Activated CD4-positive, alpha-beta memory T cell treated with anti-CD3 and anti-CD28 coated beads, Interleukin-2, amount 10 ng/mL, durations not matched to agents 7 days and 5 days (primary cell): ENCODE measurements around the gene ARFRP1. TPM values are rescaled to one million over a fixed set of nuclear protein-coding genes. Genes with fewer than 3 reads are reported as not detected.

Experiments used
- CTCF ChIA-PET: fragments of 350-600 bp; sonication (Branson Sonifier 250); formaldehyde crosslinking; loops from one replicate; lab custom pipeline; 2021; ENCODE audit warnings: antibody characterized with exemption, inconsistent platforms; lab: Charles Lee
- POLR2A ChIA-PET: fragments of 350-600 bp; sonication (Branson Sonifier 250); formaldehyde crosslinking; loops from one replicate; lab custom pipeline; 2021; ENCODE audit warnings: antibody characterized with exemption; lab: Charles Lee
- DNase-seq: peaks from one replicate; pipeline ENCODE4 v3.0.0-alpha.2; 2020
- H3K27ac Mint-ChIP-seq: one replicate; pipeline ENCODE4 v1.8.0; 2021; ENCODE audit warnings: mild to moderate bottlenecking, mixed read lengths
- H3K27me3 Mint-ChIP-seq: one replicate; pipeline ENCODE4 v1.8.0; 2021; ENCODE audit warnings: mixed read lengths
- H3K36me3 Mint-ChIP-seq: one replicate; pipeline ENCODE4 v1.8.0; 2021; ENCODE audit warnings: low read depth, mixed read lengths
- H3K4me1 Mint-ChIP-seq: one replicate; pipeline ENCODE4 v1.8.0; 2021; ENCODE audit warnings: mixed read lengths
- H3K4me3 Mint-ChIP-seq: one replicate; pipeline ENCODE4 v1.8.0; 2021; ENCODE audit warnings: mild to moderate bottlenecking, mixed read lengths
- H3K9me3 Mint-ChIP-seq: one replicate; pipeline ENCODE4 v1.8.0; 2021; ENCODE audit warnings: mixed read lengths
- total RNA-seq, 2 experiments: library from RNA; stranded (reverse); gene quantifications; one replicate each; pipeline ENCODE4 v1.2.3, GENCODE V29; 2021

The ARFRP1 gene
- total RNA-seq, 2 experiments from 2014 or later: 52.9 to 53.4 TPM

GRCh38 chr20:63696628-63697356 lies 11.0 kb downstream of the ARFRP1 start, which contains the start of gene TNFRSF6B:
Gene TNFRSF6B, plus strand, starts transcription at chr20:63696652. Its CDS starts 116 bp downstream, at chr20:63696768.
- no peaks in the 10 kb centered on the region for H3K27me3 Mint-ChIP-seq
- H3K27ac Mint-ChIP-seq: no peak within 1 kb of the TSS
- peaks cover 11% of the 10 kb centered on the region for H3K36me3 Mint-ChIP-seq
- peaks cover 27% of the 10 kb centered on the region for H3K4me1 Mint-ChIP-seq
- ChIA-PET CTCF (interaction anchor here (1.4 kb wide), 1 partner anchor 11 kb away, joined by 3 read pairs; the partner anchor contains the start of genes ARFRP1 and ZGPAT), POLR2A (interaction anchor here (0.8 to 3.7 kb wide), 7 partner anchors 11 to 159 kb away, joined by 3 to 13 read pairs (median 5); partner anchors contain the start of genes ARFRP1, LIME1, PTK6 and SLC2A4RG)
- DNase-seq: no peak
- no peaks in the 10 kb centered on the region for H3K9me3 Mint-ChIP-seq
- no peak within 1 kb of the TSS for H3K4me3 Mint-ChIP-seq

GRCh38 chr20:63696306-63696627 lies 11.5 kb downstream of the ARFRP1 start:
- Mint-ChIP-seq H3K4me3 (no peak overlapping the region), H3K27ac (no peak overlapping the region)

GRCh38 chr20:63695424-63696305 lies 12.1 kb downstream of the ARFRP1 start:
- POLR2A ChIA-PET: interaction anchor here (1.6 to 3.7 kb wide), 3 partner anchors 13 to 158 kb away, joined by 3 to 13 read pairs (median 9); partner anchors contain the start of genes ARFRP1, LIME1, PTK6 and ZGPAT
- CTCF ChIA-PET: interaction anchor here (1.4 kb wide), 1 partner anchor 12 kb away, joined by 3 read pairs; the partner anchor contains the start of genes ARFRP1 and ZGPAT
- no peak overlapping the region for H3K27ac Mint-ChIP-seq

More at GRCh38 chr20:63696306-63696627, 11.5 kb downstream of the ARFRP1 start:
- Mint-ChIP-seq H3K36me3 (peaks cover 11% of the 10 kb centered on the region), H3K27me3 (no peaks in the 10 kb centered on the region), H3K4me1 (peaks cover 23% of the 10 kb centered on the region), H3K9me3 (no peaks in the 10 kb centered on the region)
- ChIA-PET POLR2A (interaction anchor here (1.6 to 3.7 kb wide), 4 partner anchors 12 to 159 kb away, joined by 3 to 13 read pairs (median 6); partner anchors contain the start of genes ARFRP1, LIME1, PTK6 and SLC2A4RG), CTCF (interaction anchor here (1.4 kb wide), 1 partner anchor 12 kb away, joined by 3 read pairs; the partner anchor contains the start of genes ARFRP1 and ZGPAT)
- no peak for DNase-seq

GRCh38 chr20:63694584-63695423 lies 13.0 kb downstream of the ARFRP1 start:
- Mint-ChIP-seq H3K27ac (no peak overlapping the region), H3K9me3 (no peaks in the 10 kb centered on the region), H3K27me3 (no peaks in the 10 kb centered on the region), H3K4me1 (peaks cover 14% of the 10 kb centered on the region), H3K36me3 (peaks cover 11% of the 10 kb centered on the region), H3K4me3 (no peak overlapping the region)
- no peak for DNase-seq
- ChIA-PET CTCF (no interaction called here), POLR2A (no interaction called here)

More at GRCh38 chr20:63695424-63696305, 12.1 kb downstream of the ARFRP1 start:
- Mint-ChIP-seq H3K9me3 (no peaks in the 10 kb centered on the region), H3K27me3 (no peaks in the 10 kb centered on the region), H3K4me1 (peaks cover 19% of the 10 kb centered on the region), H3K36me3 (peaks cover 11% of the 10 kb centered on the region), H3K4me3 (no peak overlapping the region)
- no peak for DNase-seq

- Mint-ChIP-seq H3K36me3 (peaks cover 11% of the 10 kb centered on the region), H3K4me1 (peaks cover 8% of the 10 kb centered on the region), H3K27ac (peak overlapping the region; percentile 65), H3K4me3 (peak overlapping the region; percentile 44), H3K9me3 (no peaks in the 10 kb centered on the region), H3K27me3 (no peaks in the 10 kb centered on the region)
- CTCF ChIA-PET: no interaction called here
- no peak for DNase-seq
- POLR2A ChIA-PET: no interaction called here
Measured at GRCh38 chr20:63693733-63694583, 13.8 kb downstream of the ARFRP1 start.

GRCh38 chr20:63693083-63693732 lies 14.6 kb downstream of the ARFRP1 start:
- ChIA-PET CTCF (no interaction called here), POLR2A (no interaction called here)
- Mint-ChIP-seq H3K27me3 (no peaks in the 10 kb centered on the region), H3K9me3 (no peaks in the 10 kb centered on the region), H3K27ac (no peak overlapping the region), H3K4me1 (peaks cover 4% of the 10 kb centered on the region), H3K4me3 (no peak overlapping the region), H3K36me3 (peaks cover 11% of the 10 kb centered on the region)
- DNase-seq: no peak

GRCh38 chr20:63692436-63693082 lies 15.2 kb downstream of the ARFRP1 start:
- H3K27ac Mint-ChIP-seq: peak overlapping the region; percentile 42
- H3K9me3 Mint-ChIP-seq: no peaks in the 10 kb centered on the region
- ChIA-PET CTCF (no interaction called here), POLR2A (no interaction called here)
- H3K4me1 Mint-ChIP-seq: peaks cover 4% of the 10 kb centered on the region
- DNase-seq: no peak
- no peak overlapping the region for H3K4me3 Mint-ChIP-seq
- H3K27me3 Mint-ChIP-seq: no peaks in the 10 kb centered on the region
- H3K36me3 Mint-ChIP-seq: peaks cover 11% of the 10 kb centered on the region

- Mint-ChIP-seq H3K9me3 (no peaks in the 10 kb centered on the region), H3K27ac (no peak overlapping the region), H3K4me3 (no peak overlapping the region), H3K36me3 (peaks cover 11% of the 10 kb centered on the region), H3K4me1 (peaks cover 3% of the 10 kb centered on the region), H3K27me3 (no peaks in the 10 kb centered on the region)
- DNase-seq: no peak
- ChIA-PET CTCF (no interaction called here), POLR2A (no interaction called here)
Measured at GRCh38 chr20:63691711-63692435, 15.9 kb downstream of the ARFRP1 start.

GRCh38 chr20:63690898-63691710 lies 16.7 kb downstream of the ARFRP1 start:
- DNase-seq: no peak
- peaks cover 11% of the 10 kb centered on the region for H3K36me3 Mint-ChIP-seq
- CTCF ChIA-PET: no interaction called here
- H3K27me3 Mint-ChIP-seq: no peaks in the 10 kb centered on the region
- no peak overlapping the region for H3K27ac Mint-ChIP-seq
- peaks cover 6% of the 10 kb centered on the region for H3K4me1 Mint-ChIP-seq
- POLR2A ChIA-PET: no interaction called here
- no peak overlapping the region for H3K4me3 Mint-ChIP-seq
- no peaks in the 10 kb centered on the region for H3K9me3 Mint-ChIP-seq
